Activated CD4-positive, alpha-beta memory T cell treated with anti-CD3 and anti-CD28 coated beads for 36 hours (primary cell): ENCODE data around the gene ACOT7. TPM values are rescaled to one million over a fixed set of nuclear protein-coding genes. Genes with fewer than 3 reads are reported as not detected.

ENCODE experiments used
- CTCF ChIA-PET: fragments of 350-600 bp; sonication (Branson Sonifier 250); formaldehyde crosslinking; loops from one replicate; lab custom pipeline; 2021; ENCODE audit warnings: antibody characterized with exemption, inconsistent platforms; lab: Charles Lee
- POLR2A ChIA-PET: fragments of 350-600 bp; sonication (Branson Sonifier 250); formaldehyde crosslinking; loops from one replicate; lab custom pipeline; 2021; ENCODE audit warnings: antibody characterized with exemption; lab: Charles Lee
- DNase-seq: peaks from one replicate; pipeline ENCODE4 v3.0.0-alpha.2; 2020
- H3K27ac Mint-ChIP-seq: one replicate; pipeline ENCODE4 v1.8.0; 2021; ENCODE audit warnings: mixed read lengths
- H3K27me3 Mint-ChIP-seq: one replicate; pipeline ENCODE4 v1.8.0; 2021; ENCODE audit warnings: mixed read lengths
- H3K36me3 Mint-ChIP-seq: one replicate; pipeline ENCODE4 v1.8.0; 2021; ENCODE audit warnings: mixed read lengths
- H3K4me1 Mint-ChIP-seq: one replicate; pipeline ENCODE4 v1.8.0; 2021; ENCODE audit warnings: low read depth, mixed read lengths
- H3K4me3 Mint-ChIP-seq: one replicate; pipeline ENCODE4 v1.8.0; 2021; ENCODE audit warnings: mild to moderate bottlenecking, mixed read lengths
- H3K9me3 Mint-ChIP-seq: one replicate; pipeline ENCODE4 v1.8.0; 2021; ENCODE audit warnings: mixed read lengths
- intact Hi-C: fragments of 100-400 bp; cut with micrococcal nuclease; formaldehyde crosslinking; loops from one replicate; pipeline ENCODE4 v1.15.1; 2023
- total RNA-seq, 2 experiments: library from RNA; stranded (reverse); gene quantifications; one replicate each; pipeline ENCODE4 v1.2.3, GENCODE V29; 2021

The ACOT7 gene
- total RNA-seq, 2 experiments from 2014 or later: 93.8 to 94.6 TPM

- intact Hi-C loops: no loop called here
- Mint-ChIP-seq H3K4me3 (no peak overlapping the region), H3K4me1 (peaks cover 30% of the 10 kb centered on the region), H3K36me3 (no peaks in the 10 kb centered on the region), H3K27me3 (no peaks in the 10 kb centered on the region), H3K27ac (no peak overlapping the region), H3K9me3 (no peaks in the 10 kb centered on the region)
- POLR2A ChIA-PET: interaction anchor here (3.9 kb wide), 1 partner anchor 36 kb away, joined by 34 read pairs; the partner anchor contains the start of gene ACOT7
- no peak for DNase-seq
- CTCF ChIA-PET: interaction anchor here (0.6 to 7.7 kb wide), 7 partner anchors 9 to 153 kb away, joined by 3 to 47 read pairs (median 5); partner anchors contain the start of gene ACOT7
Observed at GRCh38 chr1:6357243-6357936, 36.2 kb downstream of the ACOT7 start.

GRCh38 chr1:6355621-6356020 is 37.9 kb downstream of the ACOT7 start:
- CTCF ChIA-PET: interaction anchor here (1.0 to 1.4 kb wide), 2 partner anchors 8 to 82 kb away, joined by 3 to 5 read pairs; no protein-coding TSS in a partner anchor
- Mint-ChIP-seq H3K27ac (no peak overlapping the region), H3K27me3 (no peaks in the 10 kb centered on the region), H3K36me3 (no peaks in the 10 kb centered on the region), H3K4me1 (peaks cover 29% of the 10 kb centered on the region), H3K9me3 (no peaks in the 10 kb centered on the region), H3K4me3 (no peak overlapping the region)
- intact Hi-C loops: no loop called here
- DNase-seq: no peak
- POLR2A ChIA-PET: no interaction called here

- Mint-ChIP-seq H3K4me3 (no peak overlapping the region), H3K27me3 (no peaks in the 10 kb centered on the region), H3K4me1 (peaks cover 22% of the 10 kb centered on the region), H3K9me3 (no peaks in the 10 kb centered on the region), H3K27ac (no peak overlapping the region), H3K36me3 (no peaks in the 10 kb centered on the region)
- intact Hi-C loops: no loop called here
- POLR2A ChIA-PET: no interaction called here
- DNase-seq: no peak
- CTCF ChIA-PET: interaction anchor here (1.0 to 1.4 kb wide), 2 partner anchors 9 to 83 kb away, joined by 3 to 5 read pairs; no protein-coding TSS in a partner anchor
Observed at GRCh38 chr1:6354659-6355317, 38.8 kb downstream of the ACOT7 start.

- no peaks in the 10 kb centered on the region for H3K9me3 Mint-ChIP-seq
- ChIA-PET POLR2A (no interaction called here), CTCF (interaction anchor here (1.4 kb wide), 1 partner anchor 9 kb away, joined by 3 read pairs; no protein-coding TSS in a partner anchor)
- no peak overlapping the region for H3K4me3 Mint-ChIP-seq
- DNase-seq: no peak
- H3K27me3 Mint-ChIP-seq: no peaks in the 10 kb centered on the region
- no peak overlapping the region for H3K27ac Mint-ChIP-seq
- intact Hi-C loops: no loop called here
- peaks cover 21% of the 10 kb centered on the region for H3K4me1 Mint-ChIP-seq
- H3K36me3 Mint-ChIP-seq: no peaks in the 10 kb centered on the region
Observed at GRCh38 chr1:6353955-6354658, 39.5 kb downstream of the ACOT7 start.

- Mint-ChIP-seq H3K36me3 (no peaks in the 10 kb centered on the region), H3K9me3 (no peaks in the 10 kb centered on the region), H3K27me3 (no peaks in the 10 kb centered on the region), H3K27ac (no peak overlapping the region), H3K4me3 (no peak overlapping the region), H3K4me1 (peaks cover 21% of the 10 kb centered on the region)
- DNase-seq: no peak
- POLR2A ChIA-PET: no interaction called here
- CTCF ChIA-PET: no interaction called here
- intact Hi-C loops: no loop called here
Observed at GRCh38 chr1:6353619-6353954, 40.0 kb downstream of the ACOT7 start.

GRCh38 chr1:6352138-6352563 is 41.4 kb downstream of the ACOT7 start:
- Mint-ChIP-seq H3K4me1 (peaks cover 20% of the 10 kb centered on the region), H3K4me3 (no peak overlapping the region), H3K36me3 (no peaks in the 10 kb centered on the region), H3K27ac (no peak overlapping the region), H3K27me3 (no peaks in the 10 kb centered on the region), H3K9me3 (no peaks in the 10 kb centered on the region)
- intact Hi-C loops: no loop called here
- ChIA-PET POLR2A (no interaction called here), CTCF (interaction anchor here (0.8 kb wide), 1 partner anchor 53 kb away, joined by 3 read pairs; no protein-coding TSS in a partner anchor)
- DNase-seq: no peak

- Mint-ChIP-seq H3K27me3 (no peaks in the 10 kb centered on the region), H3K4me3 (no peak overlapping the region), H3K36me3 (no peaks in the 10 kb centered on the region), H3K4me1 (peaks cover 20% of the 10 kb centered on the region), H3K27ac (no peak overlapping the region), H3K9me3 (no peaks in the 10 kb centered on the region)
- intact Hi-C loops: no loop called here
- ChIA-PET CTCF (interaction anchor here (0.8 to 4.3 kb wide), 2 partner anchors 53 kb away, joined by 3 to 65 read pairs; no protein-coding TSS in a partner anchor), POLR2A (interaction anchor here (1.5 kb wide), 1 partner anchor 42 kb away, joined by 5 read pairs; the partner anchor contains the start of gene ACOT7)
- no peak for DNase-seq
Observed at GRCh38 chr1:6351480-6352137, 42.0 kb downstream of the ACOT7 start.

GRCh38 chr1:6350416-6351088 is 43.0 kb downstream of the ACOT7 start:
- no peaks in the 10 kb centered on the region for H3K9me3 Mint-ChIP-seq
- no peaks in the 10 kb centered on the region for H3K36me3 Mint-ChIP-seq
- H3K4me1 Mint-ChIP-seq: peaks cover 20% of the 10 kb centered on the region
- DNase-seq: no peak
- no peaks in the 10 kb centered on the region for H3K27me3 Mint-ChIP-seq
- intact Hi-C loops: no loop called here
- POLR2A ChIA-PET: interaction anchor here (1.5 kb wide), 1 partner anchor 43 kb away, joined by 5 read pairs; the partner anchor contains the start of gene ACOT7
- H3K27ac Mint-ChIP-seq: no peak overlapping the region
- CTCF ChIA-PET: interaction anchor here (0.9 to 4.3 kb wide), 3 partner anchors 12 to 64 kb away, joined by 4 to 65 read pairs (median 5); no protein-coding TSS in a partner anchor
- H3K4me3 Mint-ChIP-seq: no peak overlapping the region

GRCh38 chr1:6349254-6349943 is 44.2 kb downstream of the ACOT7 start:
- Mint-ChIP-seq H3K4me1 (peaks cover 20% of the 10 kb centered on the region), H3K27ac (peak overlapping the region; percentile 67), H3K27me3 (no peaks in the 10 kb centered on the region), H3K4me3 (no peak overlapping the region), H3K36me3 (no peaks in the 10 kb centered on the region), H3K9me3 (no peaks in the 10 kb centered on the region)
- CTCF ChIA-PET: interaction anchor here (0.6 to 4.3 kb wide), 15 partner anchors 8 to 103 kb away, joined by 3 to 65 read pairs (median 6); partner anchors contain the start of gene ACOT7
- intact Hi-C loops: no loop called here
- DNase-seq: peak; percentile 20
- POLR2A ChIA-PET: interaction anchor here (1.2 to 1.4 kb wide), 2 partner anchors 9 to 44 kb away, joined by 4 to 5 read pairs; partner anchors contain the start of gene ACOT7

- ChIA-PET CTCF (interaction anchor here (0.6 to 4.3 kb wide), 19 partner anchors 9 to 102 kb away, joined by 3 to 65 read pairs (median 5); partner anchors contain the start of gene ACOT7), POLR2A (interaction anchor here (1.2 to 1.4 kb wide), 2 partner anchors 10 to 45 kb away, joined by 4 to 5 read pairs; partner anchors contain the start of gene ACOT7)
- Mint-ChIP-seq H3K36me3 (no peaks in the 10 kb centered on the region), H3K4me1 (peaks cover 20% of the 10 kb centered on the region), H3K27ac (peak overlapping the region; percentile 67), H3K4me3 (no peak overlapping the region), H3K27me3 (no peaks in the 10 kb centered on the region), H3K9me3 (no peaks in the 10 kb centered on the region)
- peak; percentile 68 for DNase-seq
- intact Hi-C loops: loop anchor here (1.0 kb wide), 3 partner anchors 11 to 56 kb away; partner anchors contain the start of gene ACOT7
Observed at GRCh38 chr1:6348511-6349191, 44.9 kb downstream of the ACOT7 start.
